A673 (cell line): ENCODE measurements around the gene KCNJ10. TPM values are rescaled to one million over a fixed set of nuclear protein-coding genes. Genes with fewer than 3 reads are reported as not detected.

Experiments
- BruUV-seq: library from RNA; stranded (reverse); fragments of 400-500 nt; replicated peaks from 2 replicates; lab custom pipeline; 2021; lab: Mats Ljungman, UMichigan
- CTCF ChIA-PET: fragments of 300-600 bp; sonication (Branson Sonifier 250); formaldehyde crosslinking; loops from one replicate; lab custom pipeline; 2022; ENCODE audit warnings: antibody characterized with exemption; lab: Charles Lee
- POLR2A ChIA-PET: fragments of 300-600 bp; sonication (Branson Sonifier 250); formaldehyde crosslinking; loops from one replicate; lab custom pipeline; 2022; ENCODE audit warnings: antibody characterized with exemption; ENCODE audit not compliant: low non-redundant PET; lab: Charles Lee
- DNase-seq: peaks from one replicate; pipeline ENCODE4 v3.0.0-alpha.2; 2015; ENCODE audit warnings: low spot score
- H3K27ac ChIP-seq: fragments of 200-600 bp; sonication (generic); 2 replicates; pipeline ENCODE4 v1.5.1; 2016; ENCODE audit warnings: mixed run types, low read depth, mild to moderate bottlenecking, mixed read lengths, antibody characterized with exemption, low read length; ENCODE audit not compliant: poor library complexity, severe bottlenecking
- H3K27me3 ChIP-seq: fragments of 200-600 bp; sonication (generic); replicated peaks from 2 replicates; pipeline ENCODE4 v1.6.1; 2017; ENCODE audit warnings: mixed run types, low read depth, mild to moderate bottlenecking, mixed read lengths, antibody characterized with exemption, low read length; ENCODE audit not compliant: insufficient read depth, poor library complexity
- H3K36me3 ChIP-seq: fragments of 200-600 bp; sonication (generic); 2 replicates; pipeline ENCODE4 v1.6.1; 2016; ENCODE audit warnings: mixed run types, mild to moderate bottlenecking, mixed read lengths, antibody characterized with exemption, low read length; ENCODE audit not compliant: insufficient read depth, poor library complexity, severe bottlenecking
- H3K4me1 ChIP-seq: fragments of 200-600 bp; sonication (generic); 2 replicates; pipeline ENCODE4 v1.6.1; 2017; ENCODE audit warnings: mixed run types, mild to moderate bottlenecking, mixed read lengths, antibody characterized with exemption, low read length; ENCODE audit not compliant: insufficient read depth, poor library complexity, severe bottlenecking
- H3K4me3 ChIP-seq: fragments of 200-600 bp; sonication (generic); 2 replicates; pipeline ENCODE4 v1.5.1; 2016; ENCODE audit warnings: low read depth, mixed run types, mild to moderate bottlenecking, mixed read lengths, low read length; ENCODE audit not compliant: poor library complexity, severe bottlenecking
- H3K9me3 ChIP-seq: fragments of 200-600 bp; sonication (generic); 2 replicates; pipeline ENCODE4 v1.6.1; 2016; ENCODE audit warnings: mixed run types, low read depth, mild to moderate bottlenecking, mixed read lengths, antibody characterized with exemption, low read length; ENCODE audit not compliant: poor library complexity, severe bottlenecking
- CTCF ChIP-seq: fragments of 300-800, 200-600 bp; sonication (generic); conservative IDR thresholded peaks from 2 replicates; pipeline ENCODE4 v1.5.1; 2017; ENCODE audit warnings: low read depth, mild to moderate bottlenecking, antibody characterized with exemption, low read length, moderate library complexity, mixed read lengths
- EZH2 ChIP-seq: fragments of 200-600 bp; sonication (generic); IDR thresholded peaks from 2 replicates; pipeline ENCODE4 v1.6.1; 2017; ENCODE audit warnings: borderline replicate concordance, low read depth, mild to moderate bottlenecking, mixed read lengths, antibody characterized with exemption, low read length; ENCODE audit not compliant: poor library complexity, severe bottlenecking
- intact Hi-C: fragments of 100-400 bp; cut with micrococcal nuclease; formaldehyde crosslinking; loops from one replicate; pipeline ENCODE4 v1.10.0; 2022; ENCODE audit not compliant: unreplicated experiment
- total RNA-seq: library from RNA; stranded (reverse); gene quantifications from 2 replicates; pipeline ENCODE4 v1.2.3, GENCODE V29; 2021

Gene KCNJ10
- total RNA-seq, 1 experiment from 2014 or later, result not detected

- no peaks in the 10 kb centered on the region for H3K27me3 ChIP-seq
- intact Hi-C loops, result no loop called here
- no peak for DNase-seq
- CTCF ChIA-PET, result interaction anchor here (0.6 to 1.1 kb wide), 3 partner anchors 20 to 187 kb away, joined by 3 read pairs; no protein-coding TSS in a partner anchor
- BruUV-seq, result no TSS peak
- TF ChIP-seq EZH2 (no peak), CTCF (no peak)
- H3K36me3 ChIP-seq, result no peaks in the 10 kb centered on the region
- H3K9me3 ChIP-seq, result no peaks in the 10 kb centered on the region
- POLR2A ChIA-PET, result no interaction called here
- H3K4me1 ChIP-seq, result peaks cover 5% of the 10 kb centered on the region
- H3K27ac ChIP-seq, result no peak overlapping the region
- no peak overlapping the region for H3K4me3 ChIP-seq
Observed at GRCh38 chr1:160105155-160105554, 35.2 kb upstream of the KCNJ10 start.

- Histone ChIP-seq H3K27ac (no peak overlapping the region), H3K27me3 (no peaks in the 10 kb centered on the region), H3K9me3 (no peaks in the 10 kb centered on the region), H3K4me1 (peaks cover 5% of the 10 kb centered on the region), H3K4me3 (no peak overlapping the region), H3K36me3 (no peaks in the 10 kb centered on the region)
- ChIA-PET CTCF (interaction anchor here (0.6 to 1.7 kb wide), 3 partner anchors 19 to 188 kb away, joined by 3 to 9 read pairs (median 3); no protein-coding TSS in a partner anchor), POLR2A (no interaction called here)
- BruUV-seq, result no TSS peak
- DNase-seq, result no peak
- TF ChIP-seq EZH2 (no peak), CTCF (no peak)
- intact Hi-C loops, result no loop called here
Observed at GRCh38 chr1:160104486-160104885, 34.5 kb upstream of the KCNJ10 start.

- DNase-seq, result no peak
- Histone ChIP-seq H3K27ac (no peak overlapping the region), H3K27me3 (no peaks in the 10 kb centered on the region), H3K36me3 (no peaks in the 10 kb centered on the region), H3K4me1 (peaks cover 10% of the 10 kb centered on the region), H3K4me3 (no peak overlapping the region), H3K9me3 (no peaks in the 10 kb centered on the region)
- ChIA-PET CTCF (interaction anchor here (1.1 to 1.7 kb wide), 2 partner anchors 148 to 188 kb away, joined by 3 to 9 read pairs; no protein-coding TSS in a partner anchor), POLR2A (no interaction called here)
- no TSS peak for BruUV-seq
- TF ChIP-seq CTCF, result no peak
- TF ChIP-seq EZH2, result no peak
- intact Hi-C loops, result no loop called here
Observed at GRCh38 chr1:160103658-160104408, 33.9 kb upstream of the KCNJ10 start.
